ENCODE measurements around the gene PGP. TPM values are rescaled to one million over a fixed set of nuclear protein-coding genes. Genes with fewer than 3 reads are reported as not detected.

PGP gene
- polyA plus RNA-seq, 6 donors from 2014 or later = 5.7 to 11.0 (median 9.5) TPM

DNA sequence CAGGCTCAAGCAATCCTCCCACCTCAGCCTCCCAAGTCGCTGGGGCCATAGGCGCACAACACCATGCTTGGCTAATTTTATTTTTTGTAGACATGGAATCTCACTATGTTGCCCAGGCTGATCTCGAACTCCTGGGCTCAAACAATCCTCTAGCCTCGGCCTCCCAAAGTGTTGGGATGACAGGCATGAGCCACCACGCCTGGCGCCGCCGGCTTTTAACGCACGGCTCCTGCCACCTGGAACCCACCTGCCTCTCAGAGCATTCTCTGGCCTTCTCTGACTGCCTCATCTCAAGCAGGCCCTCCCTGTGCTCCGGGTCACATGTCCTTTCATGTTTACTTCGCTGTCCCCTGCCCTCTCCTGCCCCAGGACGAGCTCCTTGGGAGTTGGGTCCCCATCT is 28.6 kb downstream of the PGP start:
- Mint-ChIP-seq H3K27ac (peak overlapping the region in 2 of 6 donors; percentile 27 to 59), H3K36me3 (no peaks in the 10 kb centered on the region), H3K4me1 (no peaks in the 10 kb centered on the region), H3K4me3 (no peak overlapping the region), H3K27me3 (no peaks in the 10 kb centered on the region), H3K9me3 (no peaks in the 10 kb centered on the region)
- DNase-seq (no peak), ATAC-seq (ENCODE audit: low read depth in 2 of 2) (no peak)

DNA sequence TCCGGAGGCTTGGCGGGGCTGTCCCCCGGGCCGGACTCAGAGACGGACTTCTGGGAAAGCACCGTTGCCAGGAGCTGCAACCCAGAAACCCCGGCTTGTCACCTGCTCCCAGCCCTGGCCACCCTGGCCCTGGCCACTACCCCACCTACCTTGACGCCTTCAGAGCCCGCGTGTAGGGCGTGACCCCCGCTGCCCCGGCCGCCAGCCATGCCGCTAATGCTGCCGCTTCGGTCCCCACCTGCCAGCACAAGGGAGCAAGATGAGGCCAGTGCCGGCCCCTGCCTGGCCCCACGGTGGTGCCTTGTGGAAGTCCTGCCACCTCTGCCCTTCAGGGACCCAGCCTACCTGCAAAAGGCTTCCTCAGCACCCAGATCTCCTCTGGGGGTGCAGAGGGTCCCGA is 29.7 kb downstream of the PGP start:
- no peaks in the 10 kb centered on the region for H3K36me3 Mint-ChIP-seq
- no peaks in the 10 kb centered on the region for H3K27me3 Mint-ChIP-seq
- H3K27ac Mint-ChIP-seq = no peak overlapping the region
- no peaks in the 10 kb centered on the region for H3K9me3 Mint-ChIP-seq
- no peaks in the 10 kb centered on the region for H3K4me1 Mint-ChIP-seq
- ATAC-seq (ENCODE audit: low read depth in 2 of 2) (no peak), DNase-seq (no peak)
- no peak overlapping the region for H3K4me3 Mint-ChIP-seq

DNA sequence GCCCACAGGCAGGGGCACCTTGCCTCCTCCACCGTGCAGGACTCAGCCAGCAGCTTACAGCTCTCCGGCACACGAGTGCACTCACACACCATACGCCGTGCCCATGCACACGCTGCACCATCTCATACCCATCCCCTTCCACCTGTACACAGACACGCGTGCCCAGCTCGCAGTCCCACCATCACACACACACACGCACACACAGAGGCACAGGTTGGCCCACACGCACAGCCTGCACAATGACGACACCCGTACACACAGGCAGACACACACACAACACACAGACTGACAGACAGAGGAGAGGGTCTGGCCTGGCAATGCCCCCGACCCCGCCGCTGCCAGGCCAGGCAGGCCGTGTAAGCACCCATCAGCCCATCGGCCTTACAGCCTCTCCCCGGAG is 30.3 kb downstream of the PGP start:
- H3K36me3 Mint-ChIP-seq = no peaks in the 10 kb centered on the region
- no peak for ATAC-seq (ENCODE audit: low read depth in 2 of 2)

DNA sequence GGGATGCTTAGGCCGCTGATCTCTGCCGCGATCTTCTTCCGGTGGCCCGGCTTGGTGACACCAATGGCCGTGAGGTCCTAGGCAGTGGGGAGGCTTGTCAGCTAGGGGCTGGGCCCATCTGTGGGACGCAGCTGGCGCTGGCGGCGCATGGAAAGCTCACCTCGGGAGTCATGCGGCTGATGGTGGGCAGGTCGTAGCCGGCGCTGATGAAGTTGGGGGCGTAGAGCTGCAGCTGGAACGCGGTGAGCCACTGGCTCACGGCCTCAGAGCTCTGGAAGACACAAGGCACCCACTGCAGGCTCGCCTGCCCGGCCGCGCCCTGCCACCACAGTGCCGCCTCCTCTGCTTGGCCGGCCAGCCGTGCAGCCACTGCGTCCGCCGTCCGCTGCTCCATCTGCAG is 31.0 kb downstream of the PGP start:
- no peaks in the 10 kb centered on the region for H3K4me1 Mint-ChIP-seq
- no peak overlapping the region for H3K4me3 Mint-ChIP-seq
- ATAC-seq (ENCODE audit: low read depth in 2 of 2) (no peak), DNase-seq (no peak)
- H3K36me3 Mint-ChIP-seq = no peaks in the 10 kb centered on the region
- H3K9me3 Mint-ChIP-seq = no peaks in the 10 kb centered on the region
- no peaks in the 10 kb centered on the region for H3K27me3 Mint-ChIP-seq
- no peak overlapping the region for H3K27ac Mint-ChIP-seq

More for the DNA sequence above, 30.3 kb downstream of the PGP start:
- no peaks in the 10 kb centered on the region for H3K4me1 Mint-ChIP-seq
- H3K27ac Mint-ChIP-seq = no peak overlapping the region
- DNase-seq = no peak
- no peak overlapping the region for H3K4me3 Mint-ChIP-seq
- no peaks in the 10 kb centered on the region for H3K9me3 Mint-ChIP-seq
- no peaks in the 10 kb centered on the region for H3K27me3 Mint-ChIP-seq

DNA sequence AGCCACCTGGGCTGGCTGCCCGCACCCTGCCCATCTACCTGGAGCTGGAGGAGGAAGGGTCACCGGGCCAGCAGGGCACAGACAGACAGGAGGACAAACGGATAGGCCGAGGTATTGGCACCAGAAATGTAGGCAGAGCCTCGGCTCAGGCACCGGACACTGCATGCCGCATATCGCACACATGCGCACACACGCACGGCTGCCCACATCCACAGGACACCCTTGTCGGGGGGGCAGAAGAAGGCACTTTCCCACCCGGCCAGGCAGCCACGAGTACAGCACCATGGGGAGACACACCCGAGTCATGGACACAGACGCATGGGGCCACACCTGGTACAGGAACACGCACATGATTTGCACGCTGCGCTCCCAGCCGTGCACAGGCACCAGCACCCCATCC is 32.7 kb downstream of the PGP start:
- Mint-ChIP-seq H3K4me3 (no peak overlapping the region), H3K36me3 (no peaks in the 10 kb centered on the region), H3K9me3 (no peaks in the 10 kb centered on the region), H3K27ac (peak overlapping the region in 1 of 6 donors; percentile 74), H3K27me3 (no peaks in the 10 kb centered on the region), H3K4me1 (no peaks in the 10 kb centered on the region)
- ATAC-seq (ENCODE audit: low read depth in 2 of 2) (no peak), DNase-seq (no peak)

DNA sequence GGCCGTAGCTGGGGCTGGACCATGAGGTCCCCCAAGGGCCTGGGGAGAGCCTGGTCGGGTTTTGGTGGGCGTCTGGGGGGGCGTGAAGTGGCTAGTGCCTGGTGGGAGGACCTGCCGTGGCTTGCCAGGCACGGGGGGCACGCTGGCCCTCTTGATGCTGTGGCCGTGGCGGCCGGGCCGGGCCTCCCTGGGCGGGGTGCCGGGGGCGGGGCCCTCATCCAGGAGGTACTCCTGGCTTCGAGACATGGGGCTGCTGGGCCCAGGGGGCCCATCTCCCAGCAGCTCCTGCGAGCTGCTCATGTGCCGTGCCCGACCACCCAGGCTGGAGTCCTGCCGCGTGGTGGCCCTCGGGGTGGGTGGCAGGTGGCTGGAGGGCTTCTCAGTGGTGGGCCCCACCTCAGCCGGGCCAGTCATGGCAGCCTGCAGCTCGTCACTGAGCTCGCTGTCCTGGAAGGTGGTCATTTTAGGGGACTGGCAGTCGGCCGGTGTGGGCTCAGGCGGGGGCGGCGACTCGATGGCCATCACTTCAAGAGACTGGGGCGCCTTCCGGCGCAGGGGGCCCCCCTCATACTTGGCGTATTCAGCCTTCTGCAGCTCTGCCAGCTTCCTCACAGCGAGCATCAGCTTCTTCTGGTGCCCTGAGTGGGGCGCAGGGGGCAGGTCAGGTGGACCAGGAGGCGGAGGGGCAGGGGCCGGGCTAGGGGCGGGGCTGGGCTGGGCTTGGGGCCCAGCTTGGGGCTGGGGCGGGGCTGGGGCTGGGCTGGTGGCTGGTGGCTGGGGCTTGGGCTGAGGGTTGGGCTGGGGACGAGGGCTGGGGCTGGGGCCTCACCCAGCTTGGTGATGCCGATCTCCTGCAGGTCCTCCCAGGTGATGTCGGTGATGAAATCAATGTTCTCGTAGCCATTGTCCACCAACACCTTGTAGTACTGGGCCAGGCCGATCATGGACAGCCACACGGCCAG is 33.4 kb downstream of the PGP start:
- DNase-seq (no peak), ATAC-seq (ENCODE audit: low read depth in 2 of 2) (no peak)
- no peaks in the 10 kb centered on the region for H3K9me3 Mint-ChIP-seq
- no peaks in the 10 kb centered on the region for H3K4me1 Mint-ChIP-seq
- H3K36me3 Mint-ChIP-seq = no peaks in the 10 kb centered on the region
- peak overlapping the region in 1 of 8 donors; percentile 40 for H3K4me3 Mint-ChIP-seq
- H3K27ac Mint-ChIP-seq = no peak overlapping the region
- H3K27me3 Mint-ChIP-seq = no peaks in the 10 kb centered on the region

DNA sequence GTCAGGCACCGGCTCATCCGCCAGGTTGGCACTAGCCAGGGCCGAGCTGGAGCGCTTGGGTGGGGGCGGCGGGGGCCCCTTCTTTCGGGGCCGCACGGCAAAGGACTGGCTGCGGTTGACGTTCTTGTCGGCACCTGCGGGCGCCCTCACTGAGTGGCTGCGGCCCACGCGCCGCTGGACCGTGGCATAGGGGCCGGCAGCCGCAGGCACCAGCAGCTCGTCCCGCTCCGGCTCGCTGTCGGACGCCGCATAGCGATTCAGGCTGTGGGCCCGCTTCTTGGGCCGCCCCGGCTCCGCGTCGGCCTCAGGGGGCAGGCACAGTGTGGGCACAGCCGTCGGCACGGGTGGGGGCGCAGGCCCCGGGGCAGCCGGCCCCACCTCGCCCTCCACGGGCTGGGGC is 34.2 kb downstream of the PGP start:
- no peak for ATAC-seq (ENCODE audit: low read depth in 2 of 2)

DNA sequence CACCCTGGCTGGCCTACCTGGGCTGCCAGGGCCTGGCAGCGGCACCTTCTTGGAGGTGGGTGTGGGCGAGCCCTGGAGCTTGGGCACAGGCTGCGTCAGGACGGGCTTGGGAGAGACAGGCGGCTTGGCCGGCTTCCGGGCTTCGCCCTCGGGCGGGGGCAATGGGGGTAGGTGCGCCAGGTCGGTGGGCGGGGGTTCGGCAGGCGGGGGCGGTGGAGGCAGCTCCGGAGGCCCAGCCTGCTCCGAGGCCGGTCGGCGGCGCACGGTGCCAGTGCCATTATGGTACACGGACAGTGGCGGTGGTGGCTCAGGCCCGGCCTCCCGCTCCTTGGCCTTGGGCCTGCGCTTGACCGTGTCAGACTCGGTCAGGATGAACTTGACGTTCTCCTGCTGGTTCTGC is 35.1 kb downstream of the PGP start:
- DNase-seq (no peak), ATAC-seq (ENCODE audit: low read depth in 2 of 2) (no peak)
- H3K27ac Mint-ChIP-seq = no peak overlapping the region
- H3K36me3 Mint-ChIP-seq = no peaks in the 10 kb centered on the region
- no peak overlapping the region for H3K4me3 Mint-ChIP-seq
- H3K27me3 Mint-ChIP-seq = no peaks in the 10 kb centered on the region
- no peaks in the 10 kb centered on the region for H3K4me1 Mint-ChIP-seq
- no peaks in the 10 kb centered on the region for H3K9me3 Mint-ChIP-seq

More for the DNA sequence above, 34.2 kb downstream of the PGP start:
- H3K27me3 Mint-ChIP-seq = no peaks in the 10 kb centered on the region
- H3K9me3 Mint-ChIP-seq = no peaks in the 10 kb centered on the region
- H3K4me3 Mint-ChIP-seq = no peak overlapping the region
- H3K27ac Mint-ChIP-seq = no peak overlapping the region
- no peaks in the 10 kb centered on the region for H3K36me3 Mint-ChIP-seq
- H3K4me1 Mint-ChIP-seq = no peaks in the 10 kb centered on the region
- DNase-seq = no peak

DNA sequence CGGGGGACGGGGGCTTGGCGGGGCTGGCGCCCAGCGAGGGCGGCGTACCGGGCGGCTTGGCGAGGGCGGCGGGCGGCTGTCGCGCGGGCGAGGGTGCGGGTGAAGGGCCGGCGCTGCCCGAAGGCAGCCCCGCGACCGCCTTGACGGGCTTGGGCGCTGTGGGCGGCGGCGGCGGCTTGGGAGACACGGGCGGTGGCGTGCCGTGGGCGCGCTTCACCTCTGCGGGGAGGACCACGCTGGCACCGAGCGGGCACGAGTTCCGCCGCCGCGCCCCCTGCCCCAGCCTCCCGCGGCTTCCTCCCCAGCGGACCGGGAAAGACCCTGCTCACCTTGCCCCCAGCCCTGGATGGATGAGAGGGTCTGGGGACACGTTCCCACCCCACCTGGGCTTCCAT is 35.5 kb downstream of the PGP start:
- no peaks in the 10 kb centered on the region for H3K9me3 Mint-ChIP-seq
- DNase-seq (no peak), ATAC-seq (ENCODE audit: low read depth in 2 of 2) (no peak)
- peaks cover 0 to 2% of the 10 kb centered on the region in 2 donors for H3K36me3 Mint-ChIP-seq
- H3K4me3 Mint-ChIP-seq = no peak overlapping the region
- no peaks in the 10 kb centered on the region for H3K27me3 Mint-ChIP-seq
- H3K27ac Mint-ChIP-seq = no peak overlapping the region
- no peaks in the 10 kb centered on the region for H3K4me1 Mint-ChIP-seq

DNA sequence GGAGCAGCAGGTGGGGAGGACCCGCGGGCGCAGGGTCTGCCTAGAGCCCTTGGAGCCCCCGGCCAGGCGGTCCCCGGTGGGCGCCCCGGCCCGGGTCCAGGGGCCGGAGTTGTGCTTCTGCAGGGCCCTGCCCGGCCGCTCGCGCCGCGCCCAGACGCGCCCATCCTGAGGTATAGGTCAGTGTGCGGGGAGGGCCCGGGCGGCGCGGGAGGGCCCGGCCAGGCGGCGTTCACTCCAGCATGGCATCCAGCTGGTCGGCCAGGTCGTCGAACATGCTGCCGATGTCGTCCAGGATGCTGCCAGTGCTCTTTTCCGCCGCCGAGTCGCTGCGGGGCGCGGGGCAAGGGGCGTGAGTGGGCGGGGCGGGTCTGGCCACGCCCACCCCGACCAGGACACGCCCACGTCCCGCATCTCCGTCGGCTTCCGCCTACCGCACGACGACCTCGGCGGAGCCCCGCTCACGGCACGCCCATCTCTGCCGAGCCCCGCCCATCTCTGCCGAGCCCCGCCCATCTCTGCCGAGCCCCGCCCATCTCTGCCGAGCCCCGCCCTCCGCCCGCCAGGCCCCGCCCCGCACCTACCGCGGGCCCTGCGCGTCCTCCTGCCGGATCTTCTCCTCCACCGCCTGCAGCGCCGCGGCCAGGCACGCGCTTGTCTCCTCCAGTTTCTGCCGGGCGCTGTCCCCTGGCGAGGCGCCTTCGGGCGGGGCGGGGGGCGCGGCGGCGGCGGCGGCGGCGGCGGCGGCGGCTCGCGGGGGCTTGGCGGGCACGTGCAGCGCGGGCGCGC is 36.1 kb downstream of the PGP start:
- Mint-ChIP-seq H3K9me3 (no peaks in the 10 kb centered on the region), H3K27me3 (no peaks in the 10 kb centered on the region), H3K4me3 (no peak overlapping the region), H3K36me3 (peaks cover 0 to 7% of the 10 kb centered on the region in 2 donors), H3K27ac (no peak overlapping the region), H3K4me1 (no peaks in the 10 kb centered on the region)
- DNase-seq (no peak), ATAC-seq (ENCODE audit: low read depth in 2 of 2) (peak; percentile 58 to 60)

DNA sequence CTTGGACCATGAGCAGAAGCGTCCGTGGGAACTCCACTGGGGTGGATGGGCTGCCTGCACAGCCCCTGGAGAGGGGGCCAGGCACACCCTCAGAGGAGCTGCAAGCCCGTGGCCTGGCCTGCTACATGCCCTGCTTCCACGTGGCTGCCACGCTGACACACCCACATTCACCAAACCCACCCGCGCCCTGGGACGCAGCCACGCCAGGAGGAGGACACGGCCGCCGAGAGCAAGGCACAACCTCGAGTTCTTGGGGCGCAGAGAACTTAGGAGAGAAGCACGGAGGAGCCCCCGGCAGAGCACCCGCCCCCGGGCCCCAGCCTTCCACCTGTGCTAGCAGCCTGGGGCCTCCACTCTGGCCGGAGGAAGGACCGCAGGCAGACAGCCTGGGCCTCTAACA is 37.1 kb downstream of the PGP start:
- no peak for DNase-seq
- no peak for ATAC-seq (ENCODE audit: low read depth in 2 of 2)
- no peaks in the 10 kb centered on the region for H3K27me3 Mint-ChIP-seq
- no peak overlapping the region for H3K27ac Mint-ChIP-seq
- no peak overlapping the region for H3K4me3 Mint-ChIP-seq
- no peaks in the 10 kb centered on the region for H3K9me3 Mint-ChIP-seq
- no peaks in the 10 kb centered on the region for H3K4me1 Mint-ChIP-seq
- H3K36me3 Mint-ChIP-seq = peaks cover 0 to 7% of the 10 kb centered on the region in 2 donors

DNA sequence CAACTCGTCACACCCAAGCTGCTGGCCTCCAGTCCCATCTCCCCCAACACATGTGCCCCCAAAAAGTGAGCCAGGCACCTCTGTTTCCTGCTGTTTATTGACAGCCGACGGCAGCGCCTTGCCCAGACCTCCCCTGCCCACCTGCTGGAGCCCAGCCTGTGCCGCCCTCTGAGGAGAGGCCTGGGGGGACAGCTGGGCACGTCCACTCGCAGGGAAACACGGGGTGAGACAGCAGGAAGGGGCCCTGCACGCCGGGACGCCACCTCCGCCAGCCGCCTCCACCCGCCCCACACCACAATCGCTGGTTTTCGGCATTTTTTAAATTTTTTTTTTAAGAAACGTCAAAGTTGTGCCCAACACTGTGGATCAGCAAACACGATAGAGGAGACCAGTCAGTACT is 37.5 kb downstream of the PGP start:
- Mint-ChIP-seq H3K27ac (no peak overlapping the region), H3K4me1 (no peaks in the 10 kb centered on the region), H3K36me3 (peaks cover 0 to 7% of the 10 kb centered on the region in 2 donors), H3K27me3 (no peaks in the 10 kb centered on the region), H3K9me3 (no peaks in the 10 kb centered on the region), H3K4me3 (no peak overlapping the region)
- DNase-seq = no peak
- ATAC-seq (ENCODE audit: low read depth in 2 of 2) = no peak

DNA sequence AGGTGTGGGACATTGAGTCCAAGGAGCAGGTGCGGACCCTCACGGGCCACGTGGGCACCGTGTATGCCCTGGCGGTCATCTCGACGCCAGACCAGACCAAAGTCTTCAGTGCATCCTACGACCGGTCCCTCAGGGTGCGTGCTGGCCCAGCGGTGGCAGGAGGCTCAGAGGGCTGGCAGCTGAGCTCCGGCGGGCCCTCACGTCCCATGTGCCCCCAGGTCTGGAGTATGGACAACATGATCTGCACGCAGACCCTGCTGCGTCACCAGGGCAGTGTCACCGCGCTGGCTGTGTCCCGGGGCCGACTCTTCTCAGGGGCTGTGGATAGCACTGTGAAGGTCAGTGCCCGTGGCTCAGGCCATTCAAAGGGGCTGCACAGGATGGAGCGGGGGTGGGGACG is 38.6 kb downstream of the PGP start:
- DNase-seq (no peak), ATAC-seq (ENCODE audit: low read depth in 2 of 2) (no peak)
- peaks cover 0 to 7% of the 10 kb centered on the region in 2 donors for H3K36me3 Mint-ChIP-seq
- peak overlapping the region in 1 of 8 donors; percentile 29 for H3K4me3 Mint-ChIP-seq
- no peak overlapping the region for H3K27ac Mint-ChIP-seq
- no peaks in the 10 kb centered on the region for H3K9me3 Mint-ChIP-seq
- no peaks in the 10 kb centered on the region for H3K27me3 Mint-ChIP-seq
- no peaks in the 10 kb centered on the region for H3K4me1 Mint-ChIP-seq

DNA sequence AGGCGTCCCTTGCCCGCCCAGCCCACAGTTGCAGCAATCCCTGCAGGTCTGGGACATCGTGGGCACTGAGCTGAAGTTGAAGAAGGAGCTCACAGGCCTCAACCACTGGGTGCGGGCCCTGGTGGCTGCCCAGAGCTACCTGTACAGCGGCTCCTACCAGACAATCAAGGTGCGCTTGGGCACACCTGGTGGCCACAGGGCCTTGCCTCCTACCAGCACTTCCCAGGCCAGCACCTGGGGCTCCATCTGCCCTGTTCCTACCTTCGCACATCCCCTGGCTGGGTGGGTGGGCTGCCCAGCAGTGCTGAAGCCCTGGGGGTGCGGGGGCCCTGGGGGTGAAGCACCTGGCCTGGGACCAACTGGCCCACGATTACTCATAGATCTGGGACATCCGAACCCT is 39.2 kb downstream of the PGP start:
- H3K36me3 Mint-ChIP-seq = peaks cover 0 to 7% of the 10 kb centered on the region in 2 donors
- H3K9me3 Mint-ChIP-seq = no peaks in the 10 kb centered on the region
- ATAC-seq (ENCODE audit: low read depth in 2 of 2) (no peak), DNase-seq (no peak)
- no peaks in the 10 kb centered on the region for H3K27me3 Mint-ChIP-seq
- no peaks in the 10 kb centered on the region for H3K4me1 Mint-ChIP-seq
- no peak overlapping the region for H3K4me3 Mint-ChIP-seq
- no peak overlapping the region for H3K27ac Mint-ChIP-seq

Data from naive B cell (primary cell).